HepG2 (cell line): ENCODE measurements around the gene MALT1. TPM values are rescaled to one million over a fixed set of nuclear protein-coding genes. Genes with fewer than 3 reads are reported as not detected.

ENCODE experiments used
- ARID4A ChIP-seq: sonication (generic); formaldehyde crosslinking; IDR thresholded peaks from 2 replicates; pipeline ENCODE4 v1.5.0; 2020; ENCODE audit warnings: mild to moderate bottlenecking, missing genetic modification reagents, borderline replicate concordance
- BRCA1 ChIP-seq: sonication (generic); formaldehyde crosslinking; IDR thresholded peaks from 2 replicates; pipeline ENCODE4 v1.4.0; 2020; ENCODE audit warnings: missing genetic modification reagents
- E2F1 ChIP-seq: sonication (generic); formaldehyde crosslinking; IDR thresholded peaks from 2 replicates; pipeline ENCODE4 v1.5.0; 2020; ENCODE audit warnings: missing genetic modification reagents
- HNRNPK ChIP-seq: fragments of 200-400 bp; formaldehyde crosslinking; IDR thresholded peaks from 2 replicates; pipeline ENCODE4 v1.6.1; 2018; ENCODE audit warnings: low read length, low read depth, moderate library complexity, mild to moderate bottlenecking; ENCODE audit not compliant: poor library complexity, severe bottlenecking
- KDM5B ChIP-seq: sonication (generic); formaldehyde crosslinking; IDR thresholded peaks from 2 replicates; pipeline ENCODE4 v1.4.0; 2020; ENCODE audit warnings: missing genetic modification reagents, mild to moderate bottlenecking, borderline replicate concordance
- MZF1 ChIP-seq: sonication (generic); formaldehyde crosslinking; IDR thresholded peaks from 2 replicates; pipeline ENCODE4 v1.8.1; 2023; ENCODE audit warnings: mild to moderate bottlenecking, missing genetic modification reagents, borderline replicate concordance
- NRL ChIP-seq: sonication (generic); formaldehyde crosslinking; IDR thresholded peaks from 2 replicates; pipeline ENCODE4 v1.5.0; 2020; ENCODE audit warnings: missing genetic modification reagents, mild to moderate bottlenecking, moderate library complexity, borderline replicate concordance
- PATZ1 ChIP-seq: sonication (generic); formaldehyde crosslinking; IDR thresholded peaks from 2 replicates; pipeline ENCODE4 v1.4.0; 2020; ENCODE audit warnings: missing genetic modification reagents
- RBM39 ChIP-seq: fragments of 200-400 bp; formaldehyde crosslinking; IDR thresholded peaks from one replicate; pipeline ENCODE4 v1.6.1; 2018; ENCODE audit warnings: antibody characterized with exemption, mild to moderate bottlenecking, low read depth, low read length; ENCODE audit not compliant: poor library complexity, severe bottlenecking
- SRSF9 ChIP-seq: fragments of 200-400 bp; formaldehyde crosslinking; IDR thresholded peaks from 2 replicates; pipeline ENCODE4 v1.6.1; 2018; ENCODE audit warnings: borderline replicate concordance, mild to moderate bottlenecking, low read depth, low read length; ENCODE audit not compliant: insufficient read depth, poor library complexity, severe bottlenecking
- USF2 ChIP-seq, 2 experiments: sonication (generic) in 1 of 2; formaldehyde crosslinking in 1 of 2; IDR thresholded peaks; 2 replicates each; pipeline versions ENCODE4 v1.5.1 to v1.6.1; 2011 to 2020; ENCODE audit warnings: borderline replicate concordance in 1 of 2, low read depth in 1 of 2, low read length in 1 of 2, mild to moderate bottlenecking in 1 of 2, missing genetic modification reagents in 1 of 2, moderate library complexity in 1 of 2
- ZBTB7B ChIP-seq: sonication (generic); formaldehyde crosslinking; IDR thresholded peaks from 2 replicates; pipeline ENCODE4 v1.4.0; 2020; ENCODE audit warnings: missing genetic modification reagents
- ZEB1 ChIP-seq: IDR thresholded peaks from 2 replicates; pipeline ENCODE4 v1.6.1; 2012; ENCODE audit warnings: mild to moderate bottlenecking, low read depth, inconsistent platforms; ENCODE audit not compliant: insufficient replicate concordance
- ZFYVE20 ChIP-seq: sonication (generic); formaldehyde crosslinking; IDR thresholded peaks from 2 replicates; pipeline ENCODE4 v1.8.0; 2023; ENCODE audit warnings: low read depth, mild to moderate bottlenecking, moderate library complexity, missing genetic modification reagents, borderline replicate concordance
- ZMYM2 ChIP-seq: sonication (generic); formaldehyde crosslinking; IDR thresholded peaks from 2 replicates; pipeline ENCODE4 v1.8.0; 2022; ENCODE audit warnings: mild to moderate bottlenecking, missing genetic modification reagents
- ZNF264 ChIP-seq: sonication (generic); formaldehyde crosslinking; IDR thresholded peaks from 2 replicates; pipeline ENCODE4 v1.4.0; 2020; ENCODE audit warnings: missing genetic modification reagents
- ZNF350 ChIP-seq: sonication (generic); formaldehyde crosslinking; IDR thresholded peaks from 2 replicates; pipeline ENCODE4 v1.4.0; 2020; ENCODE audit warnings: mild to moderate bottlenecking, low read depth, missing genetic modification reagents, borderline replicate concordance
- ZNF543 ChIP-seq: sonication (generic); formaldehyde crosslinking; IDR thresholded peaks from 2 replicates; pipeline ENCODE4 v1.4.0; 2020; ENCODE audit warnings: mild to moderate bottlenecking, missing genetic modification reagents
- ZNF780A ChIP-seq: sonication (generic); formaldehyde crosslinking; IDR thresholded peaks from 2 replicates; pipeline ENCODE4 v1.8.0; 2022; ENCODE audit warnings: mild to moderate bottlenecking, missing genetic modification reagents, moderate library complexity
- polyA plus RNA-seq, 8 experiments: library from polyadenylated mRNA; depleted of rRNA in 3 of 8; stranded (reverse) in 7 of 8; unstranded in 1 of 8; fragments of >200 nt; fragmentation: Illumina TruSeq in 4 of 8; extraction: Trizol in 4 of 8; gene quantifications; 2 replicates each; pipeline versions ENCODE4 v1.2.1 to v1.2.3, GENCODE V29; 2011 to 2016; ENCODE audit warnings: low read depth in 4 of 8, missing spikeins in 1 of 8, mixed read lengths in 1 of 8; ENCODE audit not compliant: insufficient read depth in 1 of 8
- total RNA-seq, 5 experiments: library from RNA; depleted of rRNA; stranded (reverse); fragments of >200 nt; fragmentation: Illumina TruSeq; extraction: Trizol; gene quantifications; 2 replicates each; pipeline ENCODE4 v1.2.3, GENCODE V29; 2016; ENCODE audit warnings: low read depth in 1 of 5

The MALT1 gene
- total and polyA plus RNA-seq, 2 of the 13 experiments (the other 11 are each of a cell fraction or from before 2014, with no cell fraction given), result 43.9 to 89.0 TPM

GRCh38 chr18:58671111-58671631 is at the start of gene MALT1 (continued):
- peak; percentile 70 for TF ChIP-seq PATZ1
- peak; percentile 51 for TF ChIP-seq RBM39
- TF ChIP-seq ZBTB7B, result no peak
- TF ChIP-seq ZEB1, result peak; percentile 8
- TF ChIP-seq ZNF264 (CRISPR knock-in tag), result no peak
- no peak for TF ChIP-seq HNRNPK
- 0 out of 2 replicates have a peak, but pooled peaks have one; percentile 71 for TF ChIP-seq NRL (CRISPR knock-in tag)
- no peak for TF ChIP-seq ZNF780A
- TF ChIP-seq BRCA1 (CRISPR knock-in tag), result no peak
- TF ChIP-seq USF2 (IDR thresholded peaks at IDR 0.05; ENCODE audit: low read depth, low read length), result no peak
- no peak for TF ChIP-seq USF2 (CRISPR knock-in tag; IDR thresholded peaks at IDR 0.05; ENCODE audit: borderline replicate concordance)
- TF ChIP-seq ARID4A (CRISPR knock-in tag), result peak; percentile 90
- no peak for TF ChIP-seq MZF1 (CRISPR knock-in tag)
- TF ChIP-seq ZNF543 (CRISPR knock-in tag), result peak; percentile 60; the same call in 1 of the 2 replicates
- no peak for TF ChIP-seq ZFYVE20
- TF ChIP-seq E2F1 (CRISPR knock-in tag), result no peak
- TF ChIP-seq ZNF350 (CRISPR knock-in tag), result no peak
- TF ChIP-seq KDM5B (CRISPR knock-in tag), result 0 out of 2 replicates have a peak, but pooled peaks have one; percentile 53
- no peak for TF ChIP-seq SRSF9
- no peak for TF ChIP-seq ZMYM2 (CRISPR knock-in tag)
